ENCODE results near the gene SIPA1L3. TPM values are rescaled to one million over a fixed set of nuclear protein-coding genes. Genes with fewer than 3 reads are reported as not detected.

SIPA1L3 gene
- total RNA-seq, 2 experiments from 2014 or later = 15.5 to 17.7 TPM

GRCh38 chr19:38184815-38185214 is 277.8 kb downstream of the SIPA1L3 start:
- no peaks in the 10 kb centered on the region for H3K9me3 Mint-ChIP-seq
- ATAC-seq (ENCODE audit: poor library complexity) = no peak
- no peak overlapping the region for H3K27ac ChIP-seq (ENCODE audit: low read depth in 1 of 2, low read length in 2 of 2)
- no peaks in the 10 kb centered on the region for H3K4me1 Mint-ChIP-seq (ENCODE audit: low read depth)
- no peak overlapping the region for H3K4me3 ChIP-seq (ENCODE audit: low read length)
- ChIA-PET CTCF (no interaction called here), POLR2A (interaction anchor here (1.0 kb wide), 1 partner anchor 278 kb away, joined by 3 read pairs; the partner anchor contains the start of gene SIPA1L3)
- intact Hi-C loops (cut with DNase I, micrococcal nuclease) = no loop called here
- TF ChIP-seq CTCF (IDR thresholded peaks at IDR 0.05) = no peak
- H3K36me3 Mint-ChIP-seq (ENCODE audit: low read depth) = peaks cover 59% of the 10 kb centered on the region
- no peaks in the 10 kb centered on the region for H3K27me3 ChIP-seq (ENCODE audit: control insufficient read depth in 1 of 2, insufficient read depth in 2 of 2, low read length in 2 of 2)
- no peaks in the 10 kb centered on the region for H3K27me3 Mint-ChIP-seq
- no peak overlapping the region for H3K27ac Mint-ChIP-seq
- no peak for DNase-seq
- H3K4me3 Mint-ChIP-seq = no peak overlapping the region
- H3K36me3 ChIP-seq (ENCODE audit: insufficient read depth, low read length) = peaks cover 11% of the 10 kb centered on the region
- H3K4me1 ChIP-seq (ENCODE audit: insufficient read depth, low read length) = no peaks in the 10 kb centered on the region
- peaks cover 8 to 16% of the 10 kb centered on the region in 2 experiments for H3K9me3 ChIP-seq (ENCODE audit: control insufficient read depth in 1 of 2, insufficient read depth in 1 of 2, low read length in 2 of 2)

- ATAC-seq (ENCODE audit: poor library complexity) (no peak), DNase-seq (no peak)
- intact Hi-C loops (cut with DNase I, micrococcal nuclease) = no loop called here
- peaks cover 11% of the 10 kb centered on the region for H3K36me3 ChIP-seq (ENCODE audit: insufficient read depth, low read length)
- no peak for TF ChIP-seq CTCF (IDR thresholded peaks at IDR 0.05)
- Mint-ChIP-seq H3K9me3 (no peaks in the 10 kb centered on the region), H3K27me3 (no peaks in the 10 kb centered on the region), H3K36me3 (ENCODE audit: low read depth) (peaks cover 58% of the 10 kb centered on the region), H3K4me1 (ENCODE audit: low read depth) (no peaks in the 10 kb centered on the region), H3K4me3 (no peak overlapping the region), H3K27ac (no peak overlapping the region)
- peaks cover under 1 to 8% of the 10 kb centered on the region in 2 experiments for H3K9me3 ChIP-seq (ENCODE audit: control insufficient read depth in 1 of 2, insufficient read depth in 1 of 2, low read length in 2 of 2)
- POLR2A ChIA-PET = interaction anchor here (1.0 kb wide), 1 partner anchor 278 kb away, joined by 3 read pairs; the partner anchor contains the start of gene SIPA1L3
- CTCF ChIA-PET = no interaction called here
- no peaks in the 10 kb centered on the region for H3K27me3 ChIP-seq (ENCODE audit: control insufficient read depth in 1 of 2, insufficient read depth in 2 of 2, low read length in 2 of 2)
- H3K4me3 ChIP-seq (ENCODE audit: low read length) = no peak overlapping the region
- no peaks in the 10 kb centered on the region for H3K4me1 ChIP-seq (ENCODE audit: insufficient read depth, low read length)
- no peak overlapping the region for H3K27ac ChIP-seq (ENCODE audit: low read depth in 1 of 2, low read length in 2 of 2)
These were observed 278.6 kb downstream of the SIPA1L3 start for GRCh38 chr19:38185562-38185961.

GRCh38 chr19:38190061-38190460 is 283.1 kb downstream of the SIPA1L3 start:
- CTCF ChIA-PET = no interaction called here
- intact Hi-C loops (cut with DNase I, micrococcal nuclease) = no loop called here
- no peaks in the 10 kb centered on the region for H3K4me1 Mint-ChIP-seq (ENCODE audit: low read depth)
- no peak for ATAC-seq (ENCODE audit: poor library complexity)
- H3K27me3 ChIP-seq (ENCODE audit: control insufficient read depth in 1 of 2, insufficient read depth in 2 of 2, low read length in 2 of 2) = no peaks in the 10 kb centered on the region
- H3K36me3 ChIP-seq (ENCODE audit: insufficient read depth, low read length) = peaks cover 3% of the 10 kb centered on the region
- H3K27ac Mint-ChIP-seq = no peak overlapping the region
- H3K4me3 ChIP-seq (ENCODE audit: low read length) = no peak overlapping the region
- H3K27me3 Mint-ChIP-seq = no peaks in the 10 kb centered on the region
- POLR2A ChIA-PET = no interaction called here
- no peak for DNase-seq
- H3K9me3 Mint-ChIP-seq = no peaks in the 10 kb centered on the region
- no peaks in the 10 kb centered on the region for H3K4me1 ChIP-seq (ENCODE audit: insufficient read depth, low read length)
- peaks cover 0 to 12% of the 10 kb centered on the region in 2 experiments for H3K9me3 ChIP-seq (ENCODE audit: control insufficient read depth in 1 of 2, insufficient read depth in 1 of 2, low read length in 2 of 2)
- TF ChIP-seq CTCF (IDR thresholded peaks at IDR 0.05) = no peak
- H3K36me3 Mint-ChIP-seq (ENCODE audit: low read depth) = peaks cover 31% of the 10 kb centered on the region
- no peak overlapping the region for H3K27ac ChIP-seq (ENCODE audit: low read depth in 1 of 2, low read length in 2 of 2)
- no peak overlapping the region for H3K4me3 Mint-ChIP-seq
